Choroid plexus epithelial cell (primary cell): ENCODE data around the gene KLK8.
"Not testable (repeated sequence)": the region's sequence is repeated elsewhere in the genome, so short reads cannot be mapped to it uniquely, and the experiment has no call there.

ENCODE experiments used
- DNase-seq: peaks from one replicate; pipeline ENCODE4 v3.0.0-alpha.2; 2010; ENCODE audit warnings: low read depth
- H3K4me3 ChIP-seq: 2 replicates; pipeline ENCODE4 v1.5.1; 2011; ENCODE audit warnings: low read depth, mild to moderate bottlenecking, control low read depth, low read length, moderate library complexity
- CTCF ChIP-seq: conservative IDR thresholded peaks from 2 replicates; pipeline ENCODE4 v1.5.1; 2011; ENCODE audit warnings: low read depth, mild to moderate bottlenecking, control low read depth, inconsistent platforms, low read length, moderate library complexity

KLK8 gene

GRCh38 chr19:50975766-50976165 is 25.6 kb downstream of the KLK8 start:
- no peak for DNase-seq
- TF ChIP-seq CTCF, result no peak
- no peak overlapping the region for H3K4me3 ChIP-seq

DNA sequence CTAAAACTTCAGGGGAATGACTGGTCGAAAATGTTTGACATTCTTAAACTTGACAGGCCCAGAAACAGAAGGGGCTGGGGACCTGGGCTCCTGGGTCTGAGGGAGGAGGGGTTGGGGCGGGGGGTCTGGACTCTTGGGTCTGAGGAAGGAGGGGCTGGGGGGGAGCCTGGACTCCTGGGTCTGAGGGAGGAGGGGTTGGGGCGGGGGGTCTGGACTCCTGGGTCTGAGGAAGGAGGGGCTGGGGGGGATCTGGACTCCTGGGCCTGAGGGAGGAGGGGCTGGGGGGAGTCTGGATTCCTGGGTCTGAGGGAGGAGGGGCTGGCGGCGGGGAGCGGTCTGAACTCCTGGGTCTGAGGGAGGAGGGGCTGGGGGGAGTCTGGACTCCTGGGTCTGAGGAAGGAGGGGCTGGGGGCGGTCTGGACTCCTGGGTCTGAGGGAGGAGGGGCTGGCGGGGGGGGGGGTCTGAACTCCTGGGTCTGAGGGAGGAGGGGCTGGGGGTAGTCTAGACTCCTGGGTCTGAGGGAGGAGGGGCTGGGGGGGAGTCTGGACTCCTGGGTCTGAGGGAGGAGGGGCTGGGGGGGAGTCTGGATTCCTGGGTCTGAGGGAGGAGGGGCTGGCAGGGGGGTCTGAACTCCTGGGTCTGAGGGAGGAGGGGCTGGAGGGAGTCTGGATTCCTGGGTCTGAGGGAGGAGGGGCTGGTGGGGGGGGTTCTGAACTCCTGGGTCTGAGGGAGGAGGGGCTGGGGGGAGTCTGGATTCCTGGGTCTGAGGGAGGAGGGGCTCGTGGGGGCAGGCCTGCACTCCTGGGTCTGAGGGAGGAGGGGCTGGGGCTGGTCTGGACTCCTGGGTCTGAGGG is 26.5 kb downstream of the KLK8 start:
- no peak overlapping the region for H3K4me3 ChIP-seq
- TF ChIP-seq CTCF, result no peak
- DNase-seq, result no peak

GRCh38 chr19:50972795-50973376 is 28.5 kb downstream of the KLK8 start:
- no peak for DNase-seq
- H3K4me3 ChIP-seq, result no peak overlapping the region
- no peak for TF ChIP-seq CTCF

DNA sequence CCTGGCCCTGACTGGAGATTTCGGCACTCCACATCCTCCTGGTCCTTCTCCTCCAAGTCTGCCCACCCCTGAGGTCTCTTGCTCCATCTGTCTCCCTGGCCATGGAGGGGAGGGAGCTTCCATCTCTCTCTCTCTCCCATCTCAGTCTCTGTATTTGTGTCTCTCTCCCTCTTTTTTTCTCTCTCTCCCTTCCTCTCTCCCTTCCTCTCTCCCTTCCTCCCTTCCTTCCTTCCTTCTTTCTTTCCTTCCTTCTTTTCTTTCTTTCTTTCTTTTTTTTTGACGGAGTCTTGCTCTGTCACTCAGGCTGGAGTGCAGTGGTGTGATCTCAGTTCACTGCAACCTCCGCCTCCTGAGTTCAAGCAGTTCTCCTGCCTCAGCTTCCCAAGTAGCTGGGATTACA is 31.6 kb downstream of the KLK8 start:
- H3K4me3 ChIP-seq, DNase-seq: not testable (repeated sequence)

DNA sequence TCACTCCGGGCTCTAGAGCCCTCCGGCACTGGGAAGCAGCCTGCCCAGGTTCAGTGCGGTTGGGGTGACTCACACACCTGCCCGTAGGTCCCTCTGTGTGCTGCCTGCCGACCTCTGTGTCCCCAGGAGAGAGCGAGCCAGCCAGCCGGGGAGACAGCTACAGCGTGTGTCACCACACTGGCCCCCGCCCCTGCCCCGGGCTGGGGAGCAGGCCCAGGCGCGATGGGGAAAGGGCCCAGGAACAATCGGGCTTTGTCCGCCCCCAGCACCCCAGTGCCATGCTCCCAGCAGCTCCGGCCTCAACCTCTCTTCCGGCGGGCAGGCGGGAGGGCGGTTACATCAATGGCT is 32.0 kb downstream of the KLK8 start, which contains the start of gene KLK6:
KLK6 (minus strand) TSS at position 179 of the 348 bp plus-strand sequence. CDS start 1,487 bp downstream, outside the sequence.
- DNase-seq, result no peak
- no peak within 1 kb of the TSS for H3K4me3 ChIP-seq
- TF ChIP-seq CTCF, result no peak

- DNase-seq, result no peak
- H3K4me3 ChIP-seq, result no peak overlapping the region
- no peak for TF ChIP-seq CTCF
Measured at GRCh38 chr19:50968716-50969412, 32.5 kb downstream of the KLK8 start.

GRCh38 chr19:50967929-50968715 is 33.3 kb downstream of the KLK8 start:
- H3K4me3 ChIP-seq, result no peak overlapping the region
- no peak for DNase-seq
- TF ChIP-seq CTCF, result no peak
